GM19043 (cell line): Measurements from ENCODE around the gene NEURL1B.
"Not testable (repeated sequence)": the region's sequence is repeated elsewhere in the genome, so short reads cannot be mapped to it uniquely, and the experiment has no call there.

Experiments
- ATAC-seq: cut with Tn5 transposase; IDR thresholded peaks from one replicate; pipeline ENCODE4 v1.9.1; 2021; ENCODE audit warnings: low read depth; ENCODE audit not compliant: unreplicated experiment

The NEURL1B gene

GRCh38 chr5:172674155-172674554, 33.1 kb downstream of the NEURL1B start:
- no peak for ATAC-seq

GRCh38 chr5:172676914-172677475, 35.9 kb downstream of the NEURL1B start:
- ATAC-seq, result no peak

- not testable (repeated sequence) for ATAC-seq
Observed at GRCh38 chr5:172678362-172678874, 37.4 kb downstream of the NEURL1B start.

GRCh38 chr5:172678902-172679301, 37.8 kb downstream of the NEURL1B start:
- no peak for ATAC-seq

GRCh38 chr5:172679628-172680212, 38.7 kb downstream of the NEURL1B start:
- no peak for ATAC-seq

- no peak for ATAC-seq
Observed at GRCh38 chr5:172680921-172681320, 39.9 kb downstream of the NEURL1B start.

- ATAC-seq, result no peak
Observed at GRCh38 chr5:172681421-172681820, 40.4 kb downstream of the NEURL1B start.

GRCh38 chr5:172683264-172683644, 42.2 kb downstream of the NEURL1B start:
- ATAC-seq, result no peak

GRCh38 chr5:172683645-172684471, 42.8 kb downstream of the NEURL1B start:
- no peak for ATAC-seq

- ATAC-seq, result no peak
Observed at GRCh38 chr5:172685091-172685490, 44.0 kb downstream of the NEURL1B start.

GRCh38 chr5:172686111-172686510, 45.0 kb downstream of the NEURL1B start:
- ATAC-seq, result no peak

- ATAC-seq, result no peak
Observed at GRCh38 chr5:172686539-172687390, 45.7 kb downstream of the NEURL1B start.

GRCh38 chr5:172687940-172688339, 46.9 kb downstream of the NEURL1B start:
- ATAC-seq, result no peak

- ATAC-seq, result no peak
Observed at GRCh38 chr5:172688349-172689217, 47.5 kb downstream of the NEURL1B start.

- ATAC-seq, result no peak
Observed at GRCh38 chr5:172689218-172689572, 48.1 kb downstream of the NEURL1B start.

GRCh38 chr5:172689801-172690200, 48.7 kb downstream of the NEURL1B start:
- ATAC-seq, result no peak

GRCh38 chr5:172690258-172691075, 49.4 kb downstream of the NEURL1B start:
- ATAC-seq, result no peak

- no peak for ATAC-seq
Observed at GRCh38 chr5:172691886-172692285, 50.8 kb downstream of the NEURL1B start.

- no peak for ATAC-seq
Observed at GRCh38 chr5:172692451-172692850, 51.4 kb downstream of the NEURL1B start.
